ENCODE results near the gene USP16.

DNA sequence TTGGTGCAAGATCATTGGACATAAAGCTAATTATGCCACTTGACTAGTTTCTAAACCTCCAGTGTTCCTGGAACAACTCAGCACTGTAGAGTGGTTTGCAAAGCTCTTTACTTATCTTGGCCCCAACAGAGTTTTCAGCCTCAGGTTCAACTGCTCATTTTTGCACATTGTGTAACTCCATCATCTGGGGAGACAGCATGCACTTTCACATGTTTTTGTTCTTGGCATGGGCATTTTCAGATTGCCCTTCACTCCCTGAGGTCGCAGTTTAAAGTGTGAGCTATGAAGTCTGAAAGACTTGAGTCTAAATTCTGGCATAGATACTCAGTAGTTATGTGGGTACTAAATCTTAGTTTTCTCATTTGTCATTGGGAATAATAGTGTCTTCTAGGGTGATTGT lies 5.1 kb downstream of the USP16 start:
- TF ChIP-seq EZH2 (IDR thresholded peaks at IDR 0.05; ENCODE audit: borderline replicate concordance, insufficient read depth, low read depth, low read length, poor library complexity, severe bottlenecking): no peak
- TF ChIP-seq, protein P1, sequence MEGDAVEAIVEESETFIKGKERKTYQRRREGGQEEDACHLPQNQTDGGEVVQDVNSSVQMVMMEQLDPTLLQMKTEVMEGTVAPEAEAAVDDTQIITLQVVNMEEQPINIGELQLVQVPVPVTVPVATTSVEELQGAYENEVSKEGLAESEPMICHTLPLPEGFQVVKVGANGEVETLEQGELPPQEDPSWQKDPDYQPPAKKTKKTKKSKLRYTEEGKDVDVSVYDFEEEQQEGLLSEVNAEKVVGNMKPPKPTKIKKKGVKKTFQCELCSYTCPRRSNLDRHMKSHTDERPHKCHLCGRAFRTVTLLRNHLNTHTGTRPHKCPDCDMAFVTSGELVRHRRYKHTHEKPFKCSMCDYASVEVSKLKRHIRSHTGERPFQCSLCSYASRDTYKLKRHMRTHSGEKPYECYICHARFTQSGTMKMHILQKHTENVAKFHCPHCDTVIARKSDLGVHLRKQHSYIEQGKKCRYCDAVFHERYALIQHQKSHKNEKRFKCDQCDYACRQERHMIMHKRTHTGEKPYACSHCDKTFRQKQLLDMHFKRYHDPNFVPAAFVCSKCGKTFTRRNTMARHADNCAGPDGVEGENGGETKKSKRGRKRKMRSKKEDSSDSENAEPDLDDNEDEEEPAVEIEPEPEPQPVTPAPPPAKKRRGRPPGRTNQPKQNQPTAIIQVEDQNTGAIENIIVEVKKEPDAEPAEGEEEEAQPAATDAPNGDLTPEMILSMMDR (IDR thresholded peaks at IDR 0.05): no peak
